ENCODE data around the gene ACOX2. TPM values are rescaled to one million over a fixed set of nuclear protein-coding genes. Genes with fewer than 3 reads are reported as not detected.

ACOX2 gene
- total and polyA plus RNA-seq, 2 donors (not counting 1 experiment from before 2014, with no cell fraction given), result 19.0 to 20.5 TPM

GRCh38 chr3:58537412-58538301 lies 667 bp upstream of the ACOX2 start:
- Histone ChIP-seq H3K79me2 (ENCODE audit: control insufficient read depth, insufficient read depth, low read length) (no peaks in the 10 kb centered on the region), H3K27me3 (ENCODE audit: control insufficient read depth, insufficient read depth, low read length) (no peaks in the 10 kb centered on the region), H4K20me1 (ENCODE audit: control insufficient read depth, extremely low read depth, insufficient read depth, low read length) (no peaks in the 10 kb centered on the region), H3K9ac (ENCODE audit: insufficient read depth, low read length) (no peak overlapping the region), H3K4me2 (ENCODE audit: extremely low read depth, insufficient read depth, low read length) (no peak overlapping the region), H3K27ac (ENCODE audit: insufficient read depth, low read length) (no peak overlapping the region), H3K4me1 (ENCODE audit: control insufficient read depth, extremely low read depth, insufficient read depth, low read length) (peaks cover 7% of the 10 kb centered on the region), H3K9me3 (ENCODE audit: control insufficient read depth, insufficient read depth, low read depth, low read length) (no peaks in the 10 kb centered on the region), H3K4me3 (replicated peaks in 1 of 4; ENCODE audit: control extremely low read depth in 1 of 4, insufficient read depth in 1 of 4, low read depth in 3 of 4, low read length in 4 of 4) (no peak overlapping the region), H3K36me3 (ENCODE audit: control insufficient read depth, insufficient read depth, low read length) (no peaks in the 10 kb centered on the region), H2AFZ (ENCODE audit: low read length) (peak overlapping the region; percentile 17)
- no peak for TF ChIP-seq EZH2 (IDR thresholded peaks at IDR 0.05; ENCODE audit: low read length, missing control alignments)
- no peak for TF ChIP-seq CTCF (conservative IDR thresholded peaks at IDR 0.05 in 1 of 2, IDR thresholded peaks at IDR 0.05 in 1 of 2; ENCODE audit: low read depth in 1 of 2, low read length in 2 of 2)
- no peak for DNase-seq (ENCODE audit: low read depth in 2 of 2)

DNA sequence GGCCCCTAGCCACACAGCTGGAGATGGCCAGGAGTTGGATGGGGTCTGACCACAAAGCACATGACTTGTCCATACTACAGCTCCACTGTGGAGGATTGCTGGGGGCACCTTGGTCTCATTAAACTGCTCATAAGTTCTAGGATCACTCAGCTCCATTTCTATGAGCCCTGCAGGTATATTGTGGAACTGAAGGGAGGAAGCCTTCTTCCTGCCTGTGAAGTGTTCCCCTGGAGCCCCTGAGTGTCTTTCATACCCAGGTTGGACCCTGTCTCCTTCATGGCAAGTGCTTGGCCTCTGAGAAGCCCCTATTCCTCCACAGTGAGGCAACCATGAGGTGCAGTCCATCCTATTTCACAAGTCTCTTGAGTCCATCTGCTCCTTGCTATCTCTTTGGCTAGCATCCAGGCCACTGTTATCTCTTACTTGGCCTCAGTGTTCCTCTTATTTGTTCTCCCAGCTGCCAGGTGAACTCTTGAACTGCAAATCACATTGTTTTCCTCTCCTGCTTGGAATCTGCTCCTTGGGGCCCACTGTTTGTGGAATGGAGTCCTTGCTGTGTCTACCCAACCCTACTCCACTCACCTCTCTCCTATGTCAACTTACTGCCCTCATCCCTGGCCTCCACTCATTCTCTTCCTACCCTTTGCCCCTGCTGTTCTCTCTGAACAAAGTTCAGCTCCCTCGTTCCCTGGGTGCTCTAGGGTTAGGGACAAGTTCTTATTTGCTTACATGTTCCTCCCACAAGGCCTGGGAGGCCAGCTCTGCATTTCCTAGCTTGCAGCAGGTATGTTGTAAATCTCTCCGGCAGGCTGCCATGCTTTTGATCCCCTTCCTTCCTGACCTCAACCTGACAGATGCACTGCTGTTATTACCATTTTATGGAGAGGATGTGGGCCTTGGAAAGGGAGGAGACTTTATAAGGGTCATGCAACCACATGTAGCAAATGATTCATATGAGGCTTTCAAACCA lies 1.2 kb downstream of the ACOX2 start:
- no peaks in the 10 kb centered on the region for H3K36me3 ChIP-seq (ENCODE audit: control insufficient read depth, insufficient read depth, low read length)
- peak in 1 of 2 donors; percentile 33 for DNase-seq (ENCODE audit: low read depth in 2 of 2)
- no peaks in the 10 kb centered on the region for H4K20me1 ChIP-seq (ENCODE audit: control insufficient read depth, extremely low read depth, insufficient read depth, low read length)
- H3K9me3 ChIP-seq (ENCODE audit: control insufficient read depth, insufficient read depth, low read depth, low read length), result no peaks in the 10 kb centered on the region
- no peaks in the 10 kb centered on the region for H3K79me2 ChIP-seq (ENCODE audit: control insufficient read depth, insufficient read depth, low read length)
- peaks cover 7% of the 10 kb centered on the region for H3K4me1 ChIP-seq (ENCODE audit: control insufficient read depth, extremely low read depth, insufficient read depth, low read length)
- H3K4me3 ChIP-seq (replicated peaks in 1 of 4; ENCODE audit: control extremely low read depth in 1 of 4, insufficient read depth in 1 of 4, low read depth in 3 of 4, low read length in 4 of 4), result peak overlapping the region in 1 of 4 experiments; percentile 67
- H3K27ac ChIP-seq (ENCODE audit: insufficient read depth, low read length), result no peak overlapping the region
- TF ChIP-seq CTCF (conservative IDR thresholded peaks at IDR 0.05 in 1 of 2, IDR thresholded peaks at IDR 0.05 in 1 of 2; ENCODE audit: low read depth in 1 of 2, low read length in 2 of 2), result no peak
- no peak for TF ChIP-seq EZH2 (IDR thresholded peaks at IDR 0.05; ENCODE audit: low read length, missing control alignments)
- no peak overlapping the region for H3K9ac ChIP-seq (ENCODE audit: insufficient read depth, low read length)
- peak overlapping the region; percentile 32 for H3K4me2 ChIP-seq (ENCODE audit: extremely low read depth, insufficient read depth, low read length)
- no peak overlapping the region for H2AFZ ChIP-seq (ENCODE audit: low read length)
- no peaks in the 10 kb centered on the region for H3K27me3 ChIP-seq (ENCODE audit: control insufficient read depth, insufficient read depth, low read length)
